Measurements from ENCODE around the gene HSD17B10.

GRCh38 chrX:53452812-53453211, 18.6 kb upstream of the HSD17B10 start:
- TF ChIP-seq CTCF (optimal IDR thresholded peaks at IDR 0.05 in 1 of 3, IDR thresholded peaks at IDR 0.05 in 1 of 3, conservative IDR thresholded peaks at IDR 0.05 in 1 of 3; ENCODE audit: extremely low read depth in 1 of 3, insufficient read depth in 2 of 3, low read length in 3 of 3) (no peak), EZH2 (IDR thresholded peaks at IDR 0.05; ENCODE audit: low read length) (no peak)
